ENCODE data around the gene SORL1-AS1.

The SORL1-AS1 gene

DNA sequence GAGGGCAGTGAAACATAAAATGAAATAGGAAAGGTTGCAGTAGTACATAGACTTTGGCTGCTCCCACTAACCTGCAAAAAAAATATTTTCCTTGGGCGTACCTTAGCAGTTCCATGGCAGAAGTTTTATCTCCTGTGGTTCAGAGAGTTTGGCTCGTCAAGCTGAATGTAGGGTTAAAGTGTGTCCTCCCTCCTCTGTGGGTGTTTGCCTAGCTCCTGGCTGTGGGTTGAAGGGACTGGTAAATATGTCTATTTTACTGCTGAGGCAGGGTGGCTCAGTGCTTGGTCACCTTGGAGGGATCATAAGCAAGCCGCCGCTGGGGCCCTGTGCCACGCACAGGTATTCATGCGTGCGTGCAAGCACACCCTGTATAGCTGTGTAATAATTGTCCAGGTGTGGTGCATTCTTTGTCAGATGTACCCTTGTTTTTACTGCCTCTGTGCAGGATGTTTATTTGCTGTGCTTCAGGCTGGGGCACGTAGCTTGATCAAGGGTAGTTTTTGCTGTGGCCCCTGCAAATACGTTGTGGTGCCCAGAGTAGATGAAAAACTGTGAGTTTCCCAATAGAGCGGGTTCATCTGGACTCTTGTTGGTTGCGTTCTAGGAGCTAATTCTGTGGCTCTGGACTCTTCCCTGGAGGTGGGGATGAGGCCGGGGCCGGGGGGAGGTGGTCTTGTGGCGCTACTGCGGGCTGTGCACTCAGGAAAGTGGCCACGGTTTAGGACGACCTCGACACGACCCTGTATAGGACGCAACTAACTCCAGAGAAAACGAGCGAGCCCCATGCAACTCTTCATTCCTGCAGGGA, 1.4 kb downstream of the SORL1-AS1 start:
- DNase-seq, result no peak

- no peak for DNase-seq
These were observed 2.4 kb downstream of the SORL1-AS1 start for GRCh38 chr11:121450401-121450800.

GRCh38 chr11:121449626-121450025, 3.1 kb downstream of the SORL1-AS1 start:
- no peak for DNase-seq

- DNase-seq, result no peak
These were observed 3.6 kb downstream of the SORL1-AS1 start for GRCh38 chr11:121449123-121449522.

DNA sequence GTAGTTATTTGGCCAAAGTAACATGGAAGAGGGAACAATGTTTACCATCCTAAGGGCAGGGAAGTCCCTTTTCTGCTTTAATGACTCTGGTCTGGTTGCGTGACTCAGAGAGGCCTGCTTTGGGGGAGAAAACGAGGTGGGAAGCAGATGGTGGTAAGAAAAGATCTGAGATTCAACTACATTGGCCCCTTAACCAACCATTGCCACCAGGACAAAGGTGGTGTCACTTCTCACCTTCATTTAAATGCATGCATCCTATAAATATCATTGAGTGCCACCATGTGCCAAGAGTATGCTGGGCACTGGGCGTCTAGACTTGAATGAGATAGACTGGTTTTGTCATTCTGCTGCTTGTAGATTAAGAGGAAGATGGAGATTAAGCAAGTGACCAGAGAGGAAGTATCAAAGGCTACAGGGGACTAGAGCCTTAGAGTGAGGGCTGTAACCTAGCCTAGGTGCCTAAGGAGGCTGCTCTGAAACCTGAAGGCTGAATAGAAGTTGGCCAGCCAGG, 4.3 kb downstream of the SORL1-AS1 start:
- no peak for DNase-seq

DNA sequence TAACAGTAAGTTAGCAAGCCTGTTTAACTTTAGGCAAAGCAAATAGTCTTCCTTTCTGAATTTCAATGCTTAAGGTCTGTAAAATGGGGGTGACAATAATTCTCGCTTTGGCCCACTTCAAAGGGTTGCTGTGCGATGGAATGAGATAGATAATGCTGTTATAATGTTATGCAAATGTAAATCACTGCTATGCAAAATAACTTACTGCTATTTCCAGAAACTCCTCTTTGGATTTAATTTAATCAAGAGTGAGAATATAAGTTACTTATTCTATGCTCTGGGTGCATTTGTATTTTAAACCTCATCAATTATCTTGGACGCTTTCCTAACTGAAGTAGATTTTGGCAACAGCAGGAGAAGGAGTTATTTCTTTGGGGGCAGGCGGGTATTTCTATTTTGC, 4.8 kb downstream of the SORL1-AS1 start:
- DNase-seq, result no peak

DNA sequence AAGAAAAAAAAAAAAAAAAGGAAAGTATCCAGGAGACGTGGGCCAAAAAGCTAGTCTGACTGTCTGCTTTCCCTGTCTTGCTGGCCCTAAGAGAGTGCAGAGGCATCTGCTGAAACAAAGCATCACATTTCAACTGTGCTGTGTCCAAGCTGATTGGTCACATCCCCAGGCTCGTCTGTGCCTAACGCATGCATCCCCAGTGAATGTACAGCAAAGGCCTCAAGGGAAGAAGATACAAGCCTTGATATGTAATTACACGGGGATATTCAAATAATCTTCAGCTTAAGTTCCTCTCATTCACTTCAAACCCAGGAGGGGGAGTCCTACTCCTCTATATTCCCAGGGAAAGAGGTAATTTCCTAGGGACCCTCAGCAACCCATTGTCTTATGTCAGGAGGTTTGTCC, 6.0 kb downstream of the SORL1-AS1 start:
- no peak for DNase-seq

DNA sequence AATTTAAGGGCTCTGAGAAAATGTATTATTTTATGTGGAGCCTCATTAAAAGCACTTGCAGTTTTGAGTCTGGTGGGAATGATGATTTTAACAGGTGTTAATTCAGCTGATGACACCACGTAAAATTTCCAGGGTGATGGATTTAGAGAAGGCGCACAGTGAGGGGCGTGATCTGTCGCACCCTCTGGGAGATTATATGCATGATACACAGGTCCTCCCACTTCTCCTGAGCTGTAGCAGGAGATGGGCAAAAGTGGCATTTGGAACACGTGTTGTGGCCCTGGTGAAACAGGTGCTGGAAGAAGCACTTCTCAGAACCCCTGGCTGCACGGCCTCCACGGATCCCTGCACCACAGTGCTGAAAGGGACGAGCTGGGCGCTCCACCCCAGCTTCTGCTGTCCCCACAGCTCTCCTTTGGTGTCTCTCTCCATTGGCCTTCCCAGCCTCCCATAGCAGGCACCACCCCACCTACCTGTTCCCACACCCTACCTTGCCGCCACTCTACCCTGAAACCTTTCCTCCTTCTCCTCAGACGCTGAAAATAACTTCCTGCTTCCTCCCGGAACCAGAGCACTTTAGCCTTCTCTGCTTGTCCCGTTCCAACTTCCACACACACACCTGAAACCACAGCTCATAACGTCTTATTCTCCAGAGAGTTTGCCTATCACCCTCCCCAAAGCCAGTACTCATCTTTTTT, 7.5 kb downstream of the SORL1-AS1 start:
- DNase-seq, result no peak

DNA sequence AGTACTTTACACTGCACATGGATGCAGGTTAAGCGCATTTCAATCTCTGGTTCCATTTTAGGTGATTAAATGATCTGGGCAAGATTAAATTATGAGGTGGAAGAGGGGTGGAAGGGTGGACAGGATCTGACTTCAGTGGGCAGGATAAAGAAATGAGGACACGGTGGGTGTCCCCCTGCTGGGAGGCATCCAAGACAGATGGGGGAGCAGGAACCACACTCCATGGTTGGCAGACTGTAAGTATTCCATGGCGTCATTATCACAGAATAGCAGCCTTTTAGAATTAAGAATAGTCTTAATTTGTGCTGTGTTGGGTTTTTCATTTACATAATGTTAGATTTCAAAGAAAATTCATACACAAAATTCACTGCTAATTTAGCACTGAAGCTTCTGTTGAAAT, 8.2 kb downstream of the SORL1-AS1 start:
- no peak for DNase-seq

DNA sequence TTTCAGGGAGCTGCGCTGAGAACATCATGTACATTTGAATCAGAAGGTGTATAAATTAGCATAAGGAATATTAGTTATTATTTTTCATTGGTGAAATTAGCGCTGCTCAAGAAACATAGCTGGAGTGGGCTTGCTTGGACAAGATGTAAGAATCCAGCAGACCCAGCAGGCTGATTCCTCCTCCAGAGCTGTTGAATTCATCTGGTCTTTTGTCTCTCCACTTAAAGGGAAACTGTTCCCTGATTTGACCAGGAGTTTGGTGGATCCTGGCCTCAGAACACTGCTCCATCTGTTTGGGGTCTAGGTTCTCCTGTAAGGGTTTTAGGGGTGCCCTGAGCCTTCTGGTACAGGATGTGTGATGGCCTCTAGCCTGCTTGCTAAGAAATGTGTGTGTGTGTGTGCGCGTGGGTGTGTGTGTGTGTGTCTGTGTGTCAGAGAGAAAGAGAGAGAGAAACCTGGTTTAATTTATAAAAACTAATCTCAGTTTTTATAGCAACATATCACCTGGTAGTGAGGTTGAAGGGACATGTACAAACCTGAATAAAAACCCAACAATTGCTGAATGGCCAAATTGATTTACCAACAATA, 9.0 kb downstream of the SORL1-AS1 start:
- DNase-seq, result no peak

DNA sequence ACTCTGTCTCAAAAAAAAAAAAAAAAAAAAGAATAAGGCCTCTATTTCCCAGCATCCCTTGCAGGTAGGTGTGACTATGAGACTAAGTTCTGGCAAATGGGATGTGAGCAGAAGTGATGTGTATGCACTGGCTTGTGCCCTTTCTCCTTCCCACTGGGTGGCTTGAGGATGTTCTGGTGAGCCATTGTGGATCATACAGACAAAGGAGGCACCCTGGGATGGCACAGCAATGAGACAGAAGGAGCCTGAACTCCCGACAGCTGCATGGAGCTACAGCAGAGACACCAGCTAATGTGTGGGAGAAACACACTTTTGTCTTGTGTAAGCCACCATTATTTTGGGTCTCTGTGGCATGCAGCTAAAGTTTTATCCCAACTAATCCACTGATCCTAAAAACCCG, 11.2 kb downstream of the SORL1-AS1 start:
- DNase-seq, result no peak

- no peak for DNase-seq
These were observed 13.0 kb downstream of the SORL1-AS1 start for GRCh38 chr11:121439759-121440158.

- DNase-seq, result no peak
These were observed 13.4 kb downstream of the SORL1-AS1 start for GRCh38 chr11:121439337-121439736.

- no peak for DNase-seq
These were observed 15.1 kb downstream of the SORL1-AS1 start for GRCh38 chr11:121437686-121438078.

DNA sequence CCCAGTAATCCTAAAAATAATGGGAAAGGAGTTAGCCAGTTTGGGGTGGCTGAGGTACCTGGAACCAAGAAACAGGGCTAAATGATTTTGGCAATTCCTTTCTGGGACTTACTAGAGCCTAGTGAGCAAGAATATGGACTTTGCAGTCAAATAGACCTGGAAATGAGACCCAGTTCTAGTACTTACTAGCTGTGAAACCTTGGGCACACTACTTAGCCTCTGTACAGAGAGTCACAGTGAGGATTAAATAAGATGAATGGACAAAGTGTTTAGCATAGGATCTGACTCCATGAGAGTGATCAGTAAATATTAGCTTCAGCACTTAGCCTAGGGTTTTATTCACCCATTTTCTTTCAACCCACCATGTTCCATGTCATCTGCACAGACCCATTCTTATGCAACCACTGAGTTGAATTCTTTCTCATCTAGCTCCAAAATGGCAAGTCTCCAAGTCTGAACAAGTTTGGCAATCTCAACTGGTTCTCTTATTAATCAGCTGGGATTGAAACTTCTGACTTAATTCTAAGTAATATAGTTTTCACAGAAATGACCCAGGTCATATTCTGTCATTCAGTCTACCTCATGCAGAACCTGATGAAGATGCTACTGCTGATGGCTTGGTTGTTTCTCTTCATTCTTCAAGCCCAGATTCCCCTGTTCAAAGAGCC, 15.6 kb downstream of the SORL1-AS1 start:
- DNase-seq, result no peak

DNA sequence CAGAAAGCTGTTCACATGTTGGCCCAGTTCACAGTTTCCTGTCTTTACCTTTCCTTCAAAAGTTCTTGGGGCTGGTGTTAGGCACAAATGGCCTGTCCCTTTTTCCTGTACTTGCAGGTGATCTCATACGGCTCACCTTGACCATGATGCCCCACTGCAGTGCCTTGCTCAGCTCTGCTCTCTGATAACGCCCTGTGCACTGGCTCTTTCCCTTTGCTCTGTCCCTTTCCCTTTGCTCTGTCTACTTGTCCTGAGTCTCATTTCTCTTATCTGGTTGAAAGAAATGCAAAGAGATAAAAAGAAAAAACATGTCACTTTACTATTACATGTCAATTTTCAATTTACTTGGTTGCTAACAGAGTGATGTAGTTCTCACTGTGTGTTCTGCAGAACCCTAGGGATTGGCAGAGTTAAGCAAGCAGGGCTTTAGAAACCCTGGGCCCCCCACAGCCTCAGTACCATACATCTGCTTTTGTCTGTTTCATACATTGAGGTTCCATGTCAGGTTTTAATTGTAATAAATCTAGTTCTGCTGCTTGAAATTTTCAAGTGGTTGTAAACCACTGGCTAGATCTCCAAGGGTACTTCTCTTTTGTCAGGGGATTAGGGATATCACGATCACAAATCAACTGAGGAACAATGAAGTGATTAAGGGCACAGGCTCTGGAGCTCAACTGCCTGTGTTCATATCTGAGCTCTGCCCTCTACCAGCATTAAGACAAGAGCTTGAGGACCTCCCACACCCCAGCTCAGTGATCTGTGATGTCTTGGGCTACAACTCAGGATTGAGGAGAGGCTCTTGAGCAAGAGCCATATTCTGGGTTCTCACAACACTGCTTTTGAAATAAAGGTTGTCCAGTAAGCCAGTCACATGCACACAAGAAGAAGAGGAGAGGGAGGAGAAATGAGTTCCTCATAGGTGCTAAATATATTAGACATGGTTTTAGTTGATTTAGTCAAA, 16.9 kb downstream of the SORL1-AS1 start:
- DNase-seq, result no peak

DNA sequence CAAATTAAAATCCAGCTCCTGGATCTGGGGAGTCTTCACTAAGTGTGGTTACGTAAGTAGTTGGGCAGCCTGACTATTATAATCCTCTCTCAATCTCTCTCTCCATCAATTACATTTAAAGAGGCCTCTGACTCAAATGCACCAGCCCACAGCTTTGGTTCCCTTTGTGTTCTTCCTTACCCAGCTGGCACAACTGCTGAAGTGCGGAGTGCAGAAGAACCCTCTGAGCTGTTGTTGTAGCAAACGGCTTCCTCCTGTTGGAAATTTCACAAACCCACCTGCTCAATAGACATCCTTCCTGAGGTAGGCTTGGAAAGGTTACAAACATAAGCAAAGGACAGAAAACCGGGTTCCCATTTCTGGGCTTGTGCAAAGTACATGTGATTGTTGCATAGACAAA, 17.6 kb downstream of the SORL1-AS1 start:
- no peak for DNase-seq

DNA sequence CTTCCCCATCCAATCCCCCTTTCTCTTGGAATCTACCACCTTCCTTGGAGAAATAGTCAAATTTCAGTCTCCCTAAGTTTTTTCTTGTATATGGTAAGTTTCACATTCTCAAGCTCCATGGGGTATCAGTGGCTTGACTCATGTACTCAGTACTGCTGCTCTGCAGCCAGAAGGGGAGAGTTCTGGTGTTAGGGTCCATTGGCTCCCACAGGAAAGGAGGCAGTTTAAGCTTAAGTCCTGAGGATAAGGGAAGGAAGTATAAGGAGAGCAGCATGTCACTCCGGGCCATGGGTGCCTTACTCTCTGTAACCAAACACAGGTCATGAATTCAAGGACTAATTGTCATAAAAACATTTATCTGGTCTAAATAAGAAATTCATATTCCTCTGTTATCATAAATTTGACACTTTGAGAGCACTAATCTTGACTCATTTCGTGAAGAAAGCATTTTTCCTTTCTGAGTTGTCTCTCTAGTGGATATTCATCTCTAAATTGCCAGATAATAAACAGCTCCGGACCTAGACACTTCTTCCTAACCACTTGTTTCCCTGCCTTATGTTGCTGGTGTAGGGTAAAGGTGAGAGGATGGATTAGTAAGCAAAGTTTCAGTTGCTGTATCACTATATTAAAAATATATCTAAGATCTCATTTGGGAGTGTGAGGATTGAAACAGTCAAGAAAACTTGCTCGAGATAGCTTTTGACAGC, 20.8 kb downstream of the SORL1-AS1 start:
- DNase-seq, result no peak

DNA sequence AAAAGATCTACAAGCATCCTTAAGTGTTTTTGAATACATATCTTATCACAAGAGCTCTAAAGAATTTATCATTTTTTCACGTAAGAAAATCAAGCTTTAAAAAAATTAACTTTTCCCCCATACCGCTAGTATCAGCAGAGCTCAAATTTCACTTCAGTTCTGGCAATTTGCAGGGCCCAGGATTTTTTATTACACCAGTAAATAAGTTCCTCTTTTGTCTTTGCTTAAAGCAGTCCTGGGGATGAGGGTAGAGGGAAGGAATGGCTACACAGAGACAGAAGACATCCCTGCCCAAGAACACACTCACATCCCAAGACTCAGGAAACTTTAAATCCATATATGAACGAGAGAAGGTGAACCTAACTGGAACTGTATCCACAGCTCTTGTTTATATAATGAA, 23.2 kb downstream of the SORL1-AS1 start:
- no peak for DNase-seq

DNA sequence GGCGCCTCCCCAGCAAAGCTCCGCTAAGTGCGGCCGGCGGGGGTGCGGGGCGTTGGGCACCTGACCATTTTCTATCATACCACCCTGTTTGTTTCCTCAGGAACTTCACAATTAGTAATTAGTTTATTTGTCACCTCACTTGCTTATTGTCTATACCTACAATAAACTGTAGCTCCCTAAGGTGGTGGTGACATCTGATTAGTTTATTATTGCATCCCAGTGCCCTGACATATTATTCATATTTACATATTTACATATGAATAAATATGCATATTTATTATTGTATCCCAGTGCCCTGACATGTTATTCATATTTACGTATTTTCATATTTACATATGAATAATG, 25.4 kb downstream of the SORL1-AS1 start:
- DNase-seq, result no peak

Data from activated T-cell treated with anti-CD3 and anti-CD28 coated beads for 4 hours (primary cell).